Fibroblast of lung (primary cell): ENCODE data around the gene TES. TPM values are rescaled to one million over a fixed set of nuclear protein-coding genes. Genes with fewer than 3 reads are reported as not detected.

ENCODE experiments used
- DNase-seq, 2 donors: peaks; one replicate each; pipeline versions ENCODE4 v3.0.0 to v3.0.0-alpha.2; 2010; ENCODE audit warnings: low read depth in 2 of 2
- H2AFZ ChIP-seq: 2 replicates; pipeline ENCODE4 v1.5.1; 2012; ENCODE audit warnings: low read length, control low read depth, inconsistent platforms
- H3K27ac ChIP-seq: 2 replicates; pipeline ENCODE4 v1.5.1; 2011; ENCODE audit warnings: low read length, control low read depth; ENCODE audit not compliant: insufficient read depth
- H3K27me3 ChIP-seq: 2 replicates; pipeline ENCODE4 v1.5.1; 2011; ENCODE audit warnings: mild to moderate bottlenecking, low read length; ENCODE audit not compliant: control insufficient read depth, insufficient read depth
- H3K36me3 ChIP-seq: 2 replicates; pipeline ENCODE4 v1.5.1; 2011; ENCODE audit warnings: low read length; ENCODE audit not compliant: control insufficient read depth, insufficient read depth
- H3K4me1 ChIP-seq: 2 replicates; pipeline ENCODE4 v1.5.1; 2011; ENCODE audit warnings: low read length; ENCODE audit not compliant: control insufficient read depth, insufficient read depth; ENCODE audit errors: extremely low read depth
- H3K4me2 ChIP-seq: 2 replicates; pipeline ENCODE4 v1.5.1; 2011; ENCODE audit warnings: low read length, control low read depth; ENCODE audit not compliant: insufficient read depth; ENCODE audit errors: extremely low read depth
- H3K4me3 ChIP-seq, 4 experiments: fragments of 200-600 bp in 1 of 4; sonication (generic) in 1 of 4; replicated peaks in 1 of 4; 2 replicates each; pipeline ENCODE4 v1.5.1; 2011 to 2016; ENCODE audit warnings: low read length in 4 of 4, low read depth in 3 of 4, mild to moderate bottlenecking in 3 of 4, control low read depth in 2 of 4, inconsistent platforms in 1 of 4, mixed read lengths in 1 of 4; ENCODE audit not compliant: insufficient read depth in 1 of 4; ENCODE audit errors: control extremely low read depth in 1 of 4
- H3K79me2 ChIP-seq: 2 replicates; pipeline ENCODE4 v1.5.1; 2012; ENCODE audit warnings: mild to moderate bottlenecking, low read length, inconsistent platforms; ENCODE audit not compliant: control insufficient read depth, insufficient read depth
- H3K9ac ChIP-seq: 2 replicates; pipeline ENCODE4 v1.5.1; 2011; ENCODE audit warnings: mild to moderate bottlenecking, low read length, control low read depth; ENCODE audit not compliant: insufficient read depth
- H3K9me3 ChIP-seq: 2 replicates; pipeline ENCODE4 v1.5.1; 2012; ENCODE audit warnings: low read depth, low read length; ENCODE audit not compliant: control insufficient read depth, insufficient read depth
- H4K20me1 ChIP-seq: 2 replicates; pipeline ENCODE4 v1.5.1; 2011; ENCODE audit warnings: low read length; ENCODE audit not compliant: control insufficient read depth, insufficient read depth; ENCODE audit errors: extremely low read depth
- EZH2 ChIP-seq: IDR thresholded peaks from 2 replicates; pipeline ENCODE4 v1.5.1; 2012; ENCODE audit warnings: low read length, control low read depth, mild to moderate bottlenecking; ENCODE audit errors: missing control alignments
- polyA plus RNA-seq, 2 donors: library from polyadenylated mRNA; depleted of rRNA in 1 of 2; stranded (reverse) in 1 of 2; unstranded in 1 of 2; fragments of >200 nt; gene quantifications; 2 replicates each; pipeline ENCODE4 v1.2.1, GENCODE V29; 2011 to 2012; ENCODE audit warnings: missing spikeins in 1 of 2
- total RNA-seq: library from RNA; depleted of rRNA; stranded (reverse); fragments of >200 nt; gene quantifications from 2 replicates; pipeline ENCODE4 v1.2.1, GENCODE V29; 2014
- TF ChIP-seq, protein P1 (sequence below), 2 donors: IDR thresholded peaks in 1 of 2; conservative IDR thresholded peaks in 1 of 2; 1 replicate in 1 of 2; 2 replicates in 1 of 2; pipeline ENCODE4 v1.5.1; 2011 to 2012; ENCODE audit warnings: low read length in 2 of 2, control low read depth in 1 of 2, inconsistent platforms in 1 of 2, low read depth in 1 of 2, mild to moderate bottlenecking in 1 of 2

The TES gene
- total and polyA plus RNA-seq, 2 donors (not counting 1 experiment from before 2014, with no cell fraction given) = 17.7 to 64.1 TPM

DNA sequence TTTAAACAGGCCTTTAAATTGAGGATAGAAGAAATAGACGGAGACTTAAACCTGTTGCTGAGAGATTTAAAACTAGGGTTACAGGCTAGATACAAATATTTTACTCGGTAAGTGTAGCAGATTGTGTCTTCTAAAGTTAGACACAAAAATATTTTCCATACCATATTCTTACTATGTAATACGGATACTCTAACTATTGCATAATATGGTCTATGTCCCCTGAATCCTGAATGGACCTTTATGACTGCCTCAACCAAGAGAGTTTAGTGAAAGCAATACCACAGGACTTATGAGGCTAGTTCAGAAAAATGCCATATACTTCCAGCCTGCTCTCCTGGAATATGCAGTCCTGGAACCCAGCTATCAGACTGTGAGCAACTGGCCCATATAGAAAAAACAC is 13.4 kb upstream of the TES start:
- no peak for DNase-seq
- Histone ChIP-seq H3K4me1 (no peaks in the 10 kb centered on the region), H3K27ac (no peak overlapping the region), H4K20me1 (no peaks in the 10 kb centered on the region), H3K9me3 (no peaks in the 10 kb centered on the region), H3K4me3 (no peak overlapping the region), H3K27me3 (no peaks in the 10 kb centered on the region), H3K4me2 (no peak overlapping the region), H3K9ac (no peak overlapping the region), H3K79me2 (no peaks in the 10 kb centered on the region), H3K36me3 (no peaks in the 10 kb centered on the region), H2AFZ (no peak overlapping the region)
- TF ChIP-seq, protein P1, sequence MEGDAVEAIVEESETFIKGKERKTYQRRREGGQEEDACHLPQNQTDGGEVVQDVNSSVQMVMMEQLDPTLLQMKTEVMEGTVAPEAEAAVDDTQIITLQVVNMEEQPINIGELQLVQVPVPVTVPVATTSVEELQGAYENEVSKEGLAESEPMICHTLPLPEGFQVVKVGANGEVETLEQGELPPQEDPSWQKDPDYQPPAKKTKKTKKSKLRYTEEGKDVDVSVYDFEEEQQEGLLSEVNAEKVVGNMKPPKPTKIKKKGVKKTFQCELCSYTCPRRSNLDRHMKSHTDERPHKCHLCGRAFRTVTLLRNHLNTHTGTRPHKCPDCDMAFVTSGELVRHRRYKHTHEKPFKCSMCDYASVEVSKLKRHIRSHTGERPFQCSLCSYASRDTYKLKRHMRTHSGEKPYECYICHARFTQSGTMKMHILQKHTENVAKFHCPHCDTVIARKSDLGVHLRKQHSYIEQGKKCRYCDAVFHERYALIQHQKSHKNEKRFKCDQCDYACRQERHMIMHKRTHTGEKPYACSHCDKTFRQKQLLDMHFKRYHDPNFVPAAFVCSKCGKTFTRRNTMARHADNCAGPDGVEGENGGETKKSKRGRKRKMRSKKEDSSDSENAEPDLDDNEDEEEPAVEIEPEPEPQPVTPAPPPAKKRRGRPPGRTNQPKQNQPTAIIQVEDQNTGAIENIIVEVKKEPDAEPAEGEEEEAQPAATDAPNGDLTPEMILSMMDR (conservative IDR thresholded peaks at IDR 0.05 in 1 of 2, IDR thresholded peaks at IDR 0.05 in 1 of 2; ENCODE audit: low read depth in 1 of 2, low read length in 2 of 2) = no peak
- no peak for TF ChIP-seq EZH2

DNA sequence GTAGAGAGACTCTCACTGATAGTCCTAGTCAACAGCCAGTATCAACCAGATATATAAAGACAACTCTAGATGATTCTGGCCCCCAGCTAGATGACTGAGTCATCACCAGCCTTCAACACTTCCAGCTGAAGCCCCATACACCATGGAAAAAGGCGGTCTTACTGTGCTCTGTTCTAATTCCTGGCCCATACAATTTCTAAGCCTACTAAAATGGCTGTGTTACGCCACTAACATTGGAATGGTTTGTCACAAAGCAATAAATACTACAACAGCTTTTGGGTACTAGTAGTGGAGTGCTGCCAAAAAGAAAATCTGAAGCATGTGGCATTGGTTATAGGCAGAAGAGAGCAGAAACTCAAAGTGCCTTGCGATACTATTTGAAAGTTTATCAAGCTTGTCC is 13.0 kb upstream of the TES start:
- Histone ChIP-seq H3K27me3 (no peaks in the 10 kb centered on the region), H3K4me2 (no peak overlapping the region), H2AFZ (no peak overlapping the region), H3K9ac (no peak overlapping the region), H3K9me3 (no peaks in the 10 kb centered on the region), H4K20me1 (no peaks in the 10 kb centered on the region), H3K36me3 (no peaks in the 10 kb centered on the region), H3K27ac (no peak overlapping the region), H3K79me2 (no peaks in the 10 kb centered on the region), H3K4me3 (no peak overlapping the region), H3K4me1 (no peaks in the 10 kb centered on the region)
- DNase-seq = peak in 1 of 2 donors; percentile 59
- TF ChIP-seq EZH2 = no peak
- TF ChIP-seq, protein P1 (conservative IDR thresholded peaks at IDR 0.05 in 1 of 2, IDR thresholded peaks at IDR 0.05 in 1 of 2; ENCODE audit: low read depth in 1 of 2, low read length in 2 of 2) = no peak

DNA sequence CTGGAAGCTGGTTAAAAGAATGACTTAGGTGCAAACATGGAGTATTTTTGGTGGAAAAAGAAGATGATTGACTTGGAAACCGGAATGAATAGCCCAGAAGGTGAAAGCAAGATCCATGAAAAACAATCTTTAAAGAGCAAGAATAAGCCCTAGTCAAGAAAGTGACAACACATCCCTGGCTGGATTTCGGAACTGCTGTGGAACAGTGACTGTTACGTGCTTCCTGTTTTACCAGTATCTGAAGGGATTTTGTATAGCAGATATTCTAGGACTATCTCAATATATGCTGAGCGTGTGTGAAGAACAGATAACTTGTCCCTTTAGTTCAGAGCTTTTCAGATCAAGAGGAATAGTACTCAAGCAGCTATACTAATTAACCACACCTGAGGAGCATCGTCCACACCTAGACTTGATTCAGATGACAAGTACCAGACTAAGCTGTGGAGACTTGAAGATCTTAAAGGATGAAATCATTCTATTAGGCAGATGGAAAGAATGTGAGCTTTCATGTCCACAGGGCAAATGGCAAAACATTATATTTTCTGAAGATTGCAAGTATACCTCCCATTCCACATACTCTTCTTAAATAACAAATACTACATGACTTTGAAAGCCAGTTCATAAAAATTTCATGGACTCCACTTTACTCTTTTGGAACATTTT is 11.5 kb upstream of the TES start:
- TF ChIP-seq, protein P1 (conservative IDR thresholded peaks at IDR 0.05 in 1 of 2, IDR thresholded peaks at IDR 0.05 in 1 of 2; ENCODE audit: low read depth in 1 of 2, low read length in 2 of 2) = no peak
- TF ChIP-seq EZH2 = no peak
- no peaks in the 10 kb centered on the region for H3K4me1 ChIP-seq
- H3K4me2 ChIP-seq = no peak overlapping the region
- H3K79me2 ChIP-seq = no peaks in the 10 kb centered on the region
- H3K27me3 ChIP-seq = no peaks in the 10 kb centered on the region
- H3K9me3 ChIP-seq = no peaks in the 10 kb centered on the region
- DNase-seq = no peak
- no peaks in the 10 kb centered on the region for H3K36me3 ChIP-seq
- no peak overlapping the region for H3K9ac ChIP-seq
- no peak overlapping the region for H2AFZ ChIP-seq
- H4K20me1 ChIP-seq = no peaks in the 10 kb centered on the region
- no peak overlapping the region for H3K4me3 ChIP-seq
- no peak overlapping the region for H3K27ac ChIP-seq
